Caki2 (cell line): ENCODE results near the gene GRK2. TPM values are rescaled to one million over a fixed set of nuclear protein-coding genes. Genes with fewer than 3 reads are reported as not detected.
"Not testable (repeated sequence)": the region's sequence is repeated elsewhere in the genome, so short reads cannot be mapped to it uniquely, and the experiment has no call there.

Source experiments
- DNase-seq: peaks from one replicate; pipeline ENCODE4 v3.0.0-alpha.2; 2015; ENCODE audit warnings: low read depth
- in situ Hi-C: cut with HindIII; loops from 2 replicates; pipeline ENCODE4 v1.10.0; 2016; ENCODE audit warnings: low sequenced_read_pairs, low pct_unique_long_range_greater_than_20kb, mixed read lengths
- total RNA-seq: library from RNA; depleted of rRNA; stranded (reverse); fragments of >200 nt; shearing (Covaris generic); gene quantifications from 2 replicates; pipeline ENCODE4 v1.2.3, GENCODE V29; 2014; ENCODE audit warnings: low replicate concordance

Gene GRK2
- total RNA-seq, 1 experiment from 2014 or later = 37.1 TPM

DNA sequence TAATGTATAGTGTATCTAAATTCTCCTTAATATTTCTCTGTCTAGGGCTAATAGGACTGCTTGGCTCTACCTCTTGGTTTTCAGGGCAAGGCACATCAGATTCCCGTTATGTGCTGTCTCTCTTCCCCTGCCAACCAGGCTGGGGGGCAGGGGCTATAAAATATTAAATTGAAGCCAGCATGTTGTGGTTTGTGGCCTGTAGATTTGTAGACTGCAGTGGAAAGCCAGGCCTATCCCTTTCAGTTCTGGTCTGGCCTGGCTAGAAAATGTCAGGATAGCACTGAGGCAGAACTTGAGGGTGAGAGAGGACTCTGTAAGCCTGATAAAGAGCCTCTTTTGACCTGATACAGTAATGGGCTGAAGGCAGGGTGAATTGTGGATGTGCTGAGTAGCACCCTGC lies 14.4 kb upstream of the GRK2 start:
- in situ Hi-C loops = no loop called here
- no peak for DNase-seq

DNA sequence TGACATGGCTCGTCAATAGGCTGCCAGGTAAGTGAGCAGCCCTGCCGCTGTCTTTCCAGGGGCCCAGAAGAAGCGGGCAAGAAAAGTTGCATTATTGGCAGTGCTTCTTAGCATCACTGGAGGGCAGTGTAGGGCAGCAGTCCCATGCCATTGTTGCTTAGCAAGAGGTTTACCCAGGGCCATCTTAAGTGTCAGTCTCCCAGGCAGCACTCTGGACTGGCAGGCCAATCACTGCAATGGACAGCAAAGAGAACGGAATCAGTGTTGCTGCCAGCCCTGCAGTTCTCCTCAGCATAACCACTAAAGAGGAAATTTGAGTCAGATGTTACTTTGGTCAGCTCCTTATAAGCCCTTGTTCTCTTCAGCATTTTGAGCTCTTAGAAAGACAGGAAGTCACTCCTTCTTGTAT lies 13.4 kb upstream of the GRK2 start:
- DNase-seq = peak; percentile 27
- in situ Hi-C loops = no loop called here

DNA sequence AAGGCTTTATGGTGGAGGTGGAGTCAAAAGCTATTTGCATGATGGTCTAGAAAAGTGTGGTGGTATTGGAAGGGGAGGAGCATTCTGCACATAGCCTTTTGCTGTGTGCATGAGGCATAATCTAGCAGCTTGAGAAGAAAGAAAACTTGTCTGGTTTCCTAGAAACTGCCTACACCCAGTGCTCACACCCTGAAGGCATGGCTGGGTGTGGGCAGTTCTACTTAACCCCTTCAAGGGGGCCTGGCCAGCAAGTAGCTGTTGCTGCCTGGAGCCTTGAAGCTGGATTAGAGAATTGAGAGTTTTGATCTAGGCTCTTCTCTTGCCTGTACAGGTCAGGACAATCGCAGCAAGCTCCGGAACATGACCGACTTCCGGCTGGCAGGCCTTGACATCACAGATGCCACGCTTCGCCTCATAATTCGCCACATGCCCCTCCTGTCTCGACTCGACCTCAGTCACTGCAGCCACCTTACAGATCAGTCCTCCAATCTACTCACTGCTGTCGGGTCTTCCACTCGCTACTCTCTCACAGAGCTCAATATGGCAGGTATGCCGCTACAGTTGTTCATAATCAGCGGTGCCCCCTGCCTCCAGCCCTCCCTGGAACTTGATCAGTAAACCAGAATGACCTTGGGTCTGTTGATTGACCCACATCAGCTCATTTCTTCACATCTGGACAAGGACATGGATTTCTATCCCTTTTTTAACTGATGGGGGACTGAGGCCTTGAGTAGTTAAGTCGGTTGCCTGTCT lies 12.2 kb upstream of the GRK2 start:
- in situ Hi-C loops = no loop called here
- peak; percentile 35 for DNase-seq

DNA sequence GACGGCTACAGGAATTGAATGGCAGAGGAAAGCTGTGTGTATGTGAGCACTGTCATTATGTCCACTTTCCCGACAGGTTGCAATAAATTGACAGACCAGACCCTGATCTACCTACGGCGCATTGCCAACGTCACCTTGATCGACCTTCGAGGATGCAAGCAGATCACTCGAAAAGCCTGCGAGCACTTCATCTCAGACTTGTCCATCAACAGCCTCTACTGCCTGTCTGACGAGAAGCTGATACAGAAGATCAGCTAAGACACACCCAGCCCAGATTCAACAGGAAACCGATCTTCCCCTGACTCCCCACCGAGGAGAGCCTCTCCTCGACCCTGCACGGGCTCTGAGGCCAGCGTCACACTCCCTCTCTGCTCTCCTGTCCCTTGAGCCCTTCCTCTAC lies 11.5 kb upstream of the GRK2 start:
- in situ Hi-C loops = no loop called here
- DNase-seq = no peak

DNA sequence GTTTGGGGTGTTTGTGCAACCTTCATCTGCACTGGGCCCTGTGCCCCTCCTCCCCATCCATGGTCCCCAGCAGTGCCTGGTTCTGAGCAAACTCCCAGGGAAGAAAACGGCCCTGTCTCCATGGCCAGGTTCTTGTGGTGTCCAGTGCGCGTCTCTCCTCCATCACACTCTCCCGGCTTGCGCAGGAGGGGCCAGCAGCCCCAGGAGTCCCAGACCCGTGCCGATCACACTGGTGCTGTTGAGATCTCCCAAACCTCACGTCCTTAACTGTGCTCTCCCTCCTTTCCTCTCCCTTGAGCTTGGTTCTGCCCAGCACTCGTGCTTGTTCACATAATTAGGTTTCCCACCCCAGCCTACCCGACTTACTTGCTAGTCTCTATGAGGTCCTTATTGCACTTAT lies 10.9 kb upstream of the GRK2 start:
- DNase-seq = no peak
- in situ Hi-C loops = no loop called here

DNA sequence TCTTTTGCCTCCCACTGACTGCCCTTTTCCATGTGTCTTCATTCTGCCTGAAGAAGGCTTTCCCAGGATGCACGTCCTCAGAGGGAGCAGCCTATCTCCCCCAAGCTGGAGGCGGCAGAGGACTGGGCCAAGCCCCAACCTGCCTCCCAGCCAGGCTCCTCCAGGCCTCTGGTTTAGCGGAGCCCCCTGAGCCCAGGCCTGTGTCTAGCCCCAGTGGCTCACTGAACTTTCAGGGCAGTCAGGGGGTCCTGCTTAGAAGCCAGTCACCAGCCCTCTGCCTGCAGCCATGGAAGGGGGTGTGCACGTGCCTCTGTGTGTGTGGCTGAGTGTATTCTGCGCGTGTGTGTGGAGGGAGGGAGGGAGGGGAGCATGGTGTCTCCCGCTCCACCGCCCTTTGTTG lies 10.4 kb upstream of the GRK2 start:
- in situ Hi-C loops = no loop called here
- DNase-seq = no peak

DNA sequence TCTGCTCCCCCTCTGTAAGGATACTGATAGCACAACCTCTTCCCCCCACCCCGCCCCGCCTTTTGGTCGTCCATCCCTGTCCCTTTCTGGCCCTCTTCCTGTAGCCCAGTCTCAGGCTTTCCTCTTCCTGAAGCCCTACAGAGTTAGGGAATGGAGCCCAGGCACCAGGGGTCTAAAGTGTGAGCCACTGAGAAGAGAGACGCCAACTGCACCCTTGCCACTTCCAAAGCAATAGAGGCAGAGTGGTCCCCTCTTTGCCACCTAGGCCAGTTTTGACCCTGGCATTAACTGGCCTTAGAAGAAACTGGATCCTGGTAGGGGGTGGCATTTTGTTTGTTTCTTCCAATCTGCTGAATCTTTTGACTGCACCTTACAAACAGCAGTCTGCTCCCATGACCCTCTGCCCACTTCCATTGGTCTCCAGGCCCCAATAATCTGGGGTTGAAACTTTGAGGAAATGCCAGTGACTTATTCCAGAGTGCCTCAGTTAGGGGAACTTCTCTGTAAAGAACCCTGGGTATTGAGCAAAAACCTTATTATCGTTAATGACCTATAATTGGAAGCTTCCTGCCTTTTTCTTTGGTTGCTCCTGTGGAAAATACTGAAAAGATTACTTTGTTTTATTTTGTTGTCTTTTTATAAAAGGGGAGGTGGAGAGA lies 9.7 kb upstream of the GRK2 start:
- in situ Hi-C loops = no loop called here

DNA sequence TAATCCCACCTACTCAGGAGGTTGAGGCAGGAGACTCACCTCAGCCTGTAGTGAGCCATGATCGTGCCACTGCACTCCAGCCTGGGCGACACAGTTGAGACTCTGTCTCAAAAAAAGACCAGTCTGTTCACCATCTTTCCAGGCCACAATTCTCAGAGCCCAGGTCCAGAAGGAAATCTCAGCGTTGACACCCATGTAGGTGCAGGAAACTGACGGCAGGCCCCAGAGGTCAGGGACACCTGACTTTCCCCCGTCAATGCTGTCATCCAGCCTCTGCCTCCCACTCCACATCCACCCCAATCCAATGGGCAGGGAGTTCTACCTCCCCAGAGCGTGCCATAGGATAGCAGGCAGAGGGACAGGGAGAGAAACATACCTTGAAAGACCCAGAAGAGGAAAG lies 5.9 kb upstream of the GRK2 start:
- in situ Hi-C loops = no loop called here
- DNase-seq = no peak

More for the DNA sequence above, 9.7 kb upstream of the GRK2 start:
- no peak for DNase-seq

DNA sequence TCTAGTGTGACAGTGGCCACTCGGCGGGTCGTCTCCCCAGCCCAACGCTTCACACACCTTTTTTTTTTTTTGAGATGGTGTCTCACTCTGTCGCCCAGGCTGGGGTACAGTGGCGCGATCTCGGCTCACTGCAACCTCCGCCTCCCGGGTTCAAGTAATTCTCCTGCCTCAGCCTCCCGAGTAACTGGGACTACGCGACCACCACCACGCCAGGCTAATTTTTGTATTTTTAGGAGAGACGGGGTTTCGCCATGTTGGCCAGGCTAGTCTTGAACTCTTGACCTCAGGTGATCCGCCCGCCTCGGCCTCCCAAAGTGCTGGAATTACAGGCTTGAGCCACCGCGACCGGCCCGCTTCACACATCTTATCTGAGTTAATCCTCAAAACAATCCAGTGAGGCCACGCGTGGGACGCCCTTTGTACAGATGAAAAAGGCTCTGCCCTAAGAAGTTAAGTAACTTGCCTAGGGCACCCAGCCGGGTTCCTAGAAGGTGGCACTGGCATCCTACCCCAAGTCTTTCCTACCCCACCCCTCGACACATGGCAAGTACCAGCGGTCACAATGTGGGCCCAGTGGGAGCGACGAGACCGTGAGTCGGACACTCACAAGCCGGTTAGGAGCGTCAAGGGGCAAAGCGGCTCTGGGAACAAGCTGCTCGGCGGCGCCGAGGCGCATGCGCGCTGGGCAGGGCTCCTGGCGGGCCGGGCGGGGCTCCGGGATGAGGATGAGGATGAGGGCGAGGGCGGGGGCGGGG lies 5.2 kb upstream of the GRK2 start:
- in situ Hi-C loops, DNase-seq: not testable (repeated sequence)

DNA sequence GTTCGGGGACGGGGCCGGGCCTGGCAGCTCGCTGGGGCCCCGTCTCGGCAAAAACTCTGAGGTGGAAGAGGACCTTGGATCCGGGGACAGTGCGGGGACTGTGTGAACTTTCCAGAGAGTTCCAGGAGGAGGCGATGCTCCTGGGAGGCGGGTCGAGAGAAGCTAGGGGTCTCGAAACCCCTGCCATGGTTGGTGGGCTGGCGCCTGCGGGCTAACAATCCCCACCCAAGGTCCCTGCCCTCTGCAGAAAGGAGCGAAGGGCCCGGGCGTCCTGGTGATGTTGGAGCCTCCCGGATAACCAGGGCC lies 4.7 kb upstream of the GRK2 start:
- in situ Hi-C loops = no loop called here

DNA sequence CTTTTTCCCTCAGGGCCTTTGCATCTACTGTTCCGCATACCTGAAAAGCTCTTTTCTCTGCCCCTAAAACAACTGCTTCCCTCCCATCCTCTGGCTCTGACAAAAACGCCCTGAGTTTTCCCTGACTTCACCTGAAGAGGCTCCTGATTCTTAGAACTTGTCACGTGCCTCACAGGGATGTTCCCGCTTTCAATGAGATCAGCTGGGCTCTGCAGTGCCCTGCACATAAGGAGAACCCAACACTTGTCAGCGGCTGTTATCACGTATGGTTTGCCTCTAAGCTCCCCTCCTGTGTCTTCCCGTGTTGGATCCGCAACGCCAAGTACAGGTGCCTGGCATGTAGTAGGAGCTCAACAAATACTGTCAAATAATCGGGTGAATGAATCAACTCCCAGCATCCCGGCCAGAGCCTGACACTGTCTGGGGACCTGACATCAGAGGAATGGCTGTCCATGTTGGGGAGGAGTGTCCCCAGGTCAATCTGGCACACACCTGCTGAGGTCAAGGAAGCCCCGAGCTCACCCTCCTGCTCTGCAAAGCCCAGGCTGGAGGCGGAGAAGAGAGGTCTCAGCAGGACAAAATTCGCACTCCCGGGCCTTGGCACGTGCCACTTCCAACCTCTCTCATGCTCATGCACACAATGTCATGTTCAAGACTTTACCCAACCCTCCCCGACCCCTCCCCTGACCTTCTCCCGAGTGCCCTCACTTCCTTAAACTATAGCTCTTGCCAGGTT lies 4.2 kb upstream of the GRK2 start:
- in situ Hi-C loops = no loop called here
- DNase-seq = no peak

More for the DNA sequence above, 4.7 kb upstream of the GRK2 start:
- DNase-seq = no peak

DNA sequence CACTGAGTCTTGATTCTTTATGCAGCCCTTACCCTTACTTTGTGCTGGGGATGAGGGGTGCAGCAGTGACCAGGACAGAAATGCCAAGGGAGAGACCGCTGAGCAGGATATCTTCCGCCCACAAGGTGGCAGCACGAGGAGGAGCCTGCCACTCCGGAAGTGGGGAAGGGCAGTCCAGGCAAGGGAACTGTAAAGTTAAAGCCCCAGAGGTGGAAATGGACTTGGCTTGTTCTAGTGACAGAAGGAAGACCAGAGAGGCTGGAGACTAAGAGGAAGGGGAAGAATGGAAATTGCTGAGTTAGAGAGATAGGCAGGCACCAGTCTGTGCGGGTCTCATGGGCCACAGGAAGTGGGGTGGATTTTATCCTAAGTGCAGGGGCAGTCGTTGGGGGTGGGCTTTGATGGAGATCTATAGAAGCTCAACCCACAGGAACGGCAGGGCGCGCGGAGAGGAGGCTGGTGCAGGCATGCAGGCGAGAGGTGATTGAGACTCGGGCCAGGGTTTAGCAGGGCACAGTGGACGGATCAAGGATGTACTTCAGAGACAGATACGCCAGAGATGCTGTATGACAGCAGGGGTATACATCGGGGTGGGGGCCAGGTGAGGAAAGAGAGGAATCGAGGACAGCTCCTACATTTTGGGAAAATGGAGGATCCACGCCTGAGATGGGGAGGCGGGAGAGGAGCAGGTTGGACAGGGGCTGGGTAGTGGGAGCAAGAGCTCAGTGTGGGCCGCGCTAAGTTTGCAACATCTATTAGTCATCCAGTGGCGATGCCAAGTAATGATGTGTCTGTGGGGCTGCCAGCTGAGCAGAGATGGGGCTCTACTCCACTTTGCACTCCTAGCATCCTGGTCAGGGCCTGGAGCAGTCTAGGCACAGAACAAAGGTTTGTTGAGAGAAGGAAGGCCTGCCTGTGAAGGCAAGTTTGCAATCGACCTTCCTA lies 3.3 kb upstream of the GRK2 start:
- in situ Hi-C loops = no loop called here
- DNase-seq = peak; percentile 49

DNA sequence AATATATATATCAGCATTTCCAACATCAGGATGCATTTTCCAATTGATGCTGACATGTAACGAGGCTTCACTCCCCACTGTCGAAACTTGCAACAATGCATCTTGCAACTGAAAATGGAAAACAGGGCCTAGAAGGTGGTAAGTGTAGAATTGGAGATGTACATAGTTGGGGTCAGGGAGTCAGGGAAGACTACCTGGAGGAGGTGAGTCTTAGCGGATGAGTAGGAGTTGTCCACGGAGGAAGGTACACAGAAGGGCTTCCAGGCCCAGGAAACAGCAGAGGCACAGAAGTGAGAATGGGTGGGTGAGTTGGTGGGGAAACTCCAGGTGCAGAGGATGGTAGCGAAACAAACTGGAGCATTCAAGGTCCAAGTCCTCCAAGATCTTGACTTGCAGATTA lies 2.0 kb upstream of the GRK2 start:
- in situ Hi-C loops = no loop called here

DNA sequence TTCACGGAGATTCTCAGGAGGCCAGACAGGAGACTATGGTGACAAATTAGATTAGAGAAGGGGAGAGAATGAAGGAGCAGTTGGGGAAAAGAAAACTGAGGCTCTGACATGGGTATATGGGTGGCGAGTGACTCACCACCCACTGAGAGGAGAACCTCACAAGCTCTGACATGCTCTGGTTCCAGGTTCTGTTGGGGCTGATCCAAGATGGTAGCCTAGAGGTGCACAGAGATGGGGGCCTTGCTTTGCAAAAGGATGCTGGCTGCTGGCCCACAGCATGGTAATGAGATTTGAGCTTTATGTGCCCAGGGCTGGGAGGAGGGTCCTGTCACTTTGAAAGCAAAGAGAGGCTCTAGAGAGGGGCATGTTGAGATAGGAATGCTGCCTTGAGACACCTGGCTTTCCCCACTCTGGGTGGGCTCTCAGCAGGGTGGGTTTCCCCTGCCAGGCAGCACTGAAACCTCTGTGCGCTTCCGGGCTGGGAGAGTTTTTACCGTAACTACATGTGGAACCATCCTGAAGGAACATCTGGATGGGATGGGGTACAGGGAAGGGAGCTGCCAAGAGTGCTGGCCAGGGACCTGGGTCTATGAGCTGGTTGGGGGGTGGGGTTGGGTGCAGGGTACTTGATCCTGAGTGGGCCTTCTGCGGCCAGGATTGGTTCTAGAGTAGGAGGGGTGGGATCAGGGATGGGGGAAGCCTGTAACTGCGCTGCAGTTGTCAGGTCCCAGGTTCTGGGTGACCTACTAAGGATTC lies 1.2 kb upstream of the GRK2 start:
- in situ Hi-C loops = no loop called here

More for the DNA sequence above, 2.0 kb upstream of the GRK2 start:
- no peak for DNase-seq

DNA sequence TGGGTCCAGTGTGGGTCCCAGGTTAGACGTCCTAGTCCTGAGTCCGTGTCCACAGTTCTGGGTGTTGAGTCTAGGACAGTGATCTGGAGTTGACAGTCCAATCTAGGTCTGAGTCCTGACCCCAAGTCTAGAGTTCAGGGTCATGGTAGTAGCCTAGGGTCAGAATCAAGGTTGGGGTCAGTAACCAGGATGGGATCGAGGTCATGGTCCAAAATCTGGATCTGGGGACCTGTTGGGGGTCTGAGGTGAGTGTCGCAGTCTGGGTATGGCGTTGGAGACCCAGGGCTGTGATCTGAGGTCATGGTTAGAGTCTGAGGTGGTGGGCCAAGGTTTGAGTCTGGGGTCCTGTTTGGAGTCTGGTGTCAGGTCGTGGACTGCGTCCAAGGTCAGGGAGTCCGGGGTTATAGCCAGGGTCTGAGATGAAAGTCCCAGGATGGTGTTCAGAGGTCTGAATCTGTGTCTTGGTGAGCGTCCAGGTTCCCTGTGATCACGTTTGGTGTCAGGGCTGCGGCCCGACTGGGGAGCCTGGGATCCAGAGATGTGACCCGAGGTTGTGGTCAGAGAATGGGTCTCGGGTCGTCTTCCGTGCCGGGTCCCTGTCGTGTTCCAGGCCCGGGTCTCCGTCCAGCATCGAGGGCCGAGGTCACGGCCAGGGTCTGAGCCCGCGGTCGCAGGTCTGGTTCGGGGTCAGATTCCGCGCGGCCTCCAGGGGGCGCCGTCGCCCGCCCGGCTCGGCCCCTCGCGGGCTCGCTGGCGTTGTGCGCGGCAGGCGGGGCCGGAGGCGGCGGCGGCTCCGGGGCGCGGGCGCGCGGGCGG lies 432 bp upstream of the GRK2 start:
- in situ Hi-C loops = no loop called here
- peak; percentile 28 for DNase-seq

More for the DNA sequence above, 1.2 kb upstream of the GRK2 start:
- DNase-seq = no peak
